Left lung (tissue), 10 donors: Measurements from ENCODE around the gene GALNT4. TPM values are rescaled to one million over a fixed set of nuclear protein-coding genes. Genes with fewer than 3 reads are reported as not detected.

Source experiments
- ATAC-seq: fragments of 200-7000 bp; cut with Tn5 transposase; one replicate; pipeline ENCODE4 v1.9.1; 2020; ENCODE audit warnings: moderate library complexity
- DNase-seq, 4 donors: peaks; one replicate each; pipeline ENCODE4 v3.0.0-alpha.2; 2013 to 2020
- H3K27ac ChIP-seq, 2 donors: fragments of 200-600 bp; sonication (generic) in 1 of 2; one replicate each; pipeline versions ENCODE4 v1.5.0 to v1.8.0; 2020 to 2021
- H3K27me3 ChIP-seq, 2 donors: fragments of 200-600 bp; sonication (generic) in 1 of 2; one replicate each; pipeline versions ENCODE4 v1.5.0 to v1.8.0; 2020 to 2021
- H3K36me3 ChIP-seq, 2 donors: fragments of 200-600 bp; sonication (generic) in 1 of 2; one replicate each; pipeline versions ENCODE4 v1.5.0 to v1.8.0; 2020 to 2021
- H3K4me1 ChIP-seq, 2 donors: fragments of 200-600 bp; one replicate each; pipeline ENCODE4 v1.8.0; 2021
- H3K4me3 ChIP-seq, 2 donors: fragments of 200-600 bp; sonication (generic) in 1 of 2; one replicate each; pipeline versions ENCODE4 v1.5.0 to v1.8.0; 2020 to 2021; ENCODE audit warnings: mild to moderate bottlenecking in 1 of 2
- H3K9me3 ChIP-seq, 2 donors: fragments of 200-600 bp; sonication (generic) in 1 of 2; one replicate each; pipeline versions ENCODE4 v1.5.0 to v1.8.0; 2020 to 2021
- intact Hi-C, 2 donors: fragments of 100-400 bp; cut with DNase I; formaldehyde crosslinking; loops; one replicate each; pipeline versions ENCODE4 v1.11.2 to v1.14.2; 2022
- polyA plus RNA-seq, 6 donors: library from polyadenylated mRNA; unstranded; fragments of 120-200 nt; gene quantifications; one replicate each; pipeline ENCODE4 v1.2.1, GENCODE V29; 2013; ENCODE audit not compliant: insufficient read length in 6 of 6
- total RNA-seq, 2 donors: library from RNA; stranded (reverse); fragmentation: NEBNext Ultra II Directional; extraction: Animal tissue kit (Norgen Biotek cat#: 25700); gene quantifications; one replicate each; pipeline ENCODE4 v1.2.1, GENCODE V29; 2021
- TF ChIP-seq, protein P1 (sequence below), 2 donors: fragments of 200-600 bp; sonication (generic) in 1 of 2; IDR thresholded peaks; one replicate each; pipeline versions ENCODE4 v1.5.0 to v1.8.0; 2021; ENCODE audit warnings: antibody characterized with exemption in 2 of 2
- donor health status: DM: no; HTN: yes; CAD: no.
- donor health status: DM: no; HTN: no; CAD: no.

GALNT4 gene
- total and polyA plus RNA-seq, 8 donors, result 6.6 to 10.2 (median 7.9) TPM

DNA sequence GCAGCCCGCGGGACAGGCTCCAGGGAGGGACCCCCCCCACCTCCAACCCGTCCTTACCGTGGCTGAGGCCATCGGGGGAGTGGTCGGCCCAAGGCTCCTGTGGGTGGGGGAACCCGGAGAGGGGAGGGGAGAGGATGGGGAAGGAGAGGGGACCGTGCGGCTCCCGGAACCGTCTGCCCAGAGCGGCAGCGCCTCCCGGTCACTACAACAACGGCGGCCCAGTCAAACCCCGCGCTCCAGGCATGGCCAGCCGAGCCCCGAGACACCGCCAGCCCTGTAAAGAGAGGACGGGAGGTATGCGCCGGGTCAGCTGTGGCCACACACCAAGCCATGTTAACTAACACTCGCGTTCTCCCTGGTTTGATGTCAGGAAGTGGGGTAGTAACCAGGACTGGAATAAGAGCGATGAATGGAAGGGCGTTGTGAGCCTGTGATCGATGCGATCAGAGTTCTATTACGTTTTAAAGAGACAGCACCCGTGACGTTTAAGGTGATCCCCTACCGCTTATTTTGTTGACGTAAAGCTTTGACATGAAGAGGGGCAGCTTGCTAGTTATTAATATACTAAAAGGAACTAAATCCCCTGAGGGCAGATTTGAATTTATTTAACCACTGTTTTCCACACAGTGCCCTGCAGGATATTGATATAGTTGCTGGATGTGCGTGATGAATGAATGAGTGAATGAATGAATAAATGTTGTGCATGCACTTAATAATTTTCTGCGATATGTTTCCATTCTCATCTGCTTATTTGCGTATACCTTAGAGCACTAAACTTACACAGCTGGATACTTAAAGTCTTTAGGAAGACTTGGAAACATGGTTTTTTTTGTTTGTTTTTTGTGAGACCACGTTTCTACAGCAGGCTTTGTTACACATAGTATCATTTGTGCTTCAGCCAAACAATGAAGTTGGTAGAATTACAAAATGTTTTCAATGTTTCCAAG lies 1.5 kb upstream of the GALNT4 start, which contains the start of gene POC1B:
POC1B (minus strand) TSS at position 224 of the 947 bp plus-strand sequence; CDS start at position 72, 152 bp downstream.
- ATAC-seq (peak; percentile 82), DNase-seq (peak; percentile 76 to 97 (median 83))
- Histone ChIP-seq H3K27me3 (no peaks in the 10 kb centered on the region), H3K4me3 (peak within 1 kb of the TSS; percentile 90 to 97), H3K4me1 (peaks cover 10 to 42% of the 10 kb centered on the region in 2 donors), H3K36me3 (no peaks in the 10 kb centered on the region), H3K27ac (peak within 1 kb of the TSS; percentile 93 to 95), H3K9me3 (no peaks in the 10 kb centered on the region)
- intact Hi-C loops, result loop anchor here in 1 of 2 donors (5.0 to 10.0 kb wide), 2 partner anchors 54 to 481 kb away; no protein-coding TSS in a partner anchor
- TF ChIP-seq, protein P1, sequence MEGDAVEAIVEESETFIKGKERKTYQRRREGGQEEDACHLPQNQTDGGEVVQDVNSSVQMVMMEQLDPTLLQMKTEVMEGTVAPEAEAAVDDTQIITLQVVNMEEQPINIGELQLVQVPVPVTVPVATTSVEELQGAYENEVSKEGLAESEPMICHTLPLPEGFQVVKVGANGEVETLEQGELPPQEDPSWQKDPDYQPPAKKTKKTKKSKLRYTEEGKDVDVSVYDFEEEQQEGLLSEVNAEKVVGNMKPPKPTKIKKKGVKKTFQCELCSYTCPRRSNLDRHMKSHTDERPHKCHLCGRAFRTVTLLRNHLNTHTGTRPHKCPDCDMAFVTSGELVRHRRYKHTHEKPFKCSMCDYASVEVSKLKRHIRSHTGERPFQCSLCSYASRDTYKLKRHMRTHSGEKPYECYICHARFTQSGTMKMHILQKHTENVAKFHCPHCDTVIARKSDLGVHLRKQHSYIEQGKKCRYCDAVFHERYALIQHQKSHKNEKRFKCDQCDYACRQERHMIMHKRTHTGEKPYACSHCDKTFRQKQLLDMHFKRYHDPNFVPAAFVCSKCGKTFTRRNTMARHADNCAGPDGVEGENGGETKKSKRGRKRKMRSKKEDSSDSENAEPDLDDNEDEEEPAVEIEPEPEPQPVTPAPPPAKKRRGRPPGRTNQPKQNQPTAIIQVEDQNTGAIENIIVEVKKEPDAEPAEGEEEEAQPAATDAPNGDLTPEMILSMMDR (IDR thresholded peaks at IDR 0.05), result no peak

DNA sequence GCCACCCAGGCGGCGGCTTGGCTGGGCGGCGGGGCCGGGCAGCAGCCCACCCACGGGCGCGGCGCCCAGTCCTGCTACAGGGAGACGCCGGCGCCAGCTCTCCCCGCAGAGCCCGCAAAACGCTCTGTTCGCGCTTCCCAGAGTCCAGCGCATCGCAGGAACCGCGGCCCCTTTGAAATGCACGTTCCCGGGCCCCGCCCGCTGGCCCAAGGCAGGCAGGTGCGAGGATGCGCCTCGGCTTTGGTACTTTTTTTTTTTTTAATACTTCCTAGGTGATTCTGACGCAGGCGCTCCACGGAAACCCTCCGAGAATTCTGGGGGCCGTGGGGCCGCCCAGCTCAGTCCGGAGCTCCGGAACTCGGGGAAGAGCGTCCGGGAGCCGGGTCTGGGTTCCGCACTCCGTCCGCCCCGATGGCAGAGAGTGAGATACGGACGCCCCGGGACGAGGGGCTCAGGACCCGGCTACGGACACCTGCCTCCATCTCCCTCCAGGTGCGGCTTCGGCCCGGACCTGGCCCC lies 768 bp upstream of the GALNT4 start:
- Histone ChIP-seq H3K27ac (peak overlapping the region; percentile 93 to 95), H3K4me3 (peak overlapping the region; percentile 90 to 97), H3K36me3 (no peaks in the 10 kb centered on the region), H3K27me3 (no peaks in the 10 kb centered on the region), H3K4me1 (peaks cover 14 to 49% of the 10 kb centered on the region in 2 donors), H3K9me3 (no peaks in the 10 kb centered on the region)
- ATAC-seq (peak; percentile 60), DNase-seq (peak in 3 of 4 donors; percentile 51 to 88 (median 60))
- TF ChIP-seq, protein P1 (IDR thresholded peaks at IDR 0.05), result no peak
- intact Hi-C loops, result loop anchor here in 1 of 2 donors (5.0 to 10.0 kb wide), 2 partner anchors 53 to 481 kb away; no protein-coding TSS in a partner anchor

DNA sequence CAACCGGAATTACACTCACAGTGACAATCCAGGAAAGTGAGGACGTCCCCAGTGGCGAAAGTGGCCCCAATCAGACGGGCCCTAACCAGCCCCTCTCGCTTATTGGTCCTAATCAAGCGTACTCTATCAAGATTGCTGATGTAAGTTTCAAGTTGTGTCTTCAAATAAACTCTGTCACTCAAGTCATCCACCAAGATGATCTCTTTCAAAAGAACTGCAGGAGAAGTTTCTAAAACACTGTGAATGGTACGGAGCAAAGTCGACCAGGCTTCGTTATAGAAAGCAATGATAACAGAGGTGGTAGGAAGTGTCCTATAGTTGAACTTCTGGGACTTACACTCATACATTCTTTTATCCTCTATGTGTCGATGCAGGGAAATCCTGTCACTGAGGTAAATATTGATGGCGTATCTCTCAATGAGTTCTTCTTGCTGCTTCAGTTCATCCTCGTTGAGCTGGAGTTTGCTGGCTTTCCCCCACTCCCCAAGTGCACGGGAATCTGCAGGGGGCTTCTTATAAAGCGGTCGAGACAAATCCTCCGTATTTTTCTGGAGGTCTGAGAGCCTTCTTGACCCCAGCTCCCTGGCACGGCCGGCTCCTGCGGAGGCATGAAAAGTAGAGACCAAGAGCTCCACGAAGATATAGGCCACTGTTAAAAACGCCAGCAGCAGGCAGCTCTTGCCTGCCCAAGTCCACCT lies 604 bp downstream of the GALNT4 start:
- peak overlapping the region; percentile 93 to 95 for H3K27ac ChIP-seq
- H3K4me1 ChIP-seq, result peaks cover 14 to 56% of the 10 kb centered on the region in 2 donors
- H3K4me3 ChIP-seq, result peak overlapping the region; percentile 90 to 97
- H3K36me3 ChIP-seq, result no peaks in the 10 kb centered on the region
- H3K9me3 ChIP-seq, result no peaks in the 10 kb centered on the region
- DNase-seq, result no peak
- intact Hi-C loops, result loop anchor here in 1 of 2 donors (10.0 kb wide), 1 partner anchor 479 kb away; no protein-coding TSS in a partner anchor
- ATAC-seq, result no peak
- TF ChIP-seq, protein P1 (IDR thresholded peaks at IDR 0.05), result no peak
- no peaks in the 10 kb centered on the region for H3K27me3 ChIP-seq

DNA sequence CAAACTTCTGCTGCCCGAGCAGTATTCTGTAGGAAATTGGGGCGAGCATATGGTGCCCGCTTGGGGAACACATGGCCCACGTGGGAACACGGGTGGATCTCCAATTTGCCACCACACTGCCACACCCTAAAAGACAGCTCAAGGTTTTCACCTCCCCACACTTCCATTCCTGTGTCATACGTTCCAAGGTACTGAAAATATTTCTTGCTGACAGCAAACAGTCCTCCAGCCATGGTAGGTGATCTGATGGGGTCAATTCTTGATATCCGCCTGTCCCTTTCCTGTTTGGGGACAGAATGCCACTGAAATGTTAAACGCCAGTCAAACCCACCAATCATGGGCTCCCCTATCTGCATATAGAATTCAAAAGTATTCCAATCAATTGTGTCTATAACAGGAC lies 1.2 kb downstream of the GALNT4 start:
- no peak overlapping the region for H3K27ac ChIP-seq

More for the DNA sequence above, 1.2 kb downstream of the GALNT4 start:
- Histone ChIP-seq H3K27me3 (no peaks in the 10 kb centered on the region), H3K9me3 (no peaks in the 10 kb centered on the region), H3K4me1 (peaks cover 14 to 56% of the 10 kb centered on the region in 2 donors), H3K36me3 (no peaks in the 10 kb centered on the region), H3K4me3 (peak overlapping the region in 1 of 2 donors; percentile 97)
- intact Hi-C loops, result loop anchor here in 1 of 2 donors (10.0 kb wide), 1 partner anchor 479 kb away; no protein-coding TSS in a partner anchor
- TF ChIP-seq, protein P1 (IDR thresholded peaks at IDR 0.05), result no peak
- ATAC-seq (no peak), DNase-seq (no peak)
